Stimulated activated memory B cell treated with anti-CD40 and anti-IgM and Interleukin-4, amounts not matched to agents 10 μg/mL and 1 μg/mL and 100 μg/mL, for 72 hours (primary cell): ENCODE data around the gene SPECC1.

Source experiments
- ATAC-seq: fragments of 150-1000 bp; cut with Tn5 transposase; 2 replicates; pipeline ENCODE4 v1.10.0; 2021
- H3K27ac Mint-ChIP-seq: one replicate; pipeline ENCODE4 v1.8.0; 2022; ENCODE audit warnings: mild to moderate bottlenecking, mixed read lengths
- H3K27me3 Mint-ChIP-seq: one replicate; pipeline ENCODE4 v1.8.0; 2022; ENCODE audit warnings: mixed read lengths
- H3K36me3 Mint-ChIP-seq: one replicate; pipeline ENCODE4 v1.8.0; 2022; ENCODE audit warnings: mixed read lengths
- H3K4me1 Mint-ChIP-seq: one replicate; pipeline ENCODE4 v1.8.0; 2022; ENCODE audit warnings: mixed read lengths
- H3K4me3 Mint-ChIP-seq: one replicate; pipeline ENCODE4 v1.8.0; 2022; ENCODE audit warnings: mild to moderate bottlenecking, moderate library complexity, mixed read lengths
- H3K9me3 Mint-ChIP-seq: one replicate; pipeline ENCODE4 v1.8.0; 2022; ENCODE audit warnings: mixed read lengths

Gene SPECC1

DNA sequence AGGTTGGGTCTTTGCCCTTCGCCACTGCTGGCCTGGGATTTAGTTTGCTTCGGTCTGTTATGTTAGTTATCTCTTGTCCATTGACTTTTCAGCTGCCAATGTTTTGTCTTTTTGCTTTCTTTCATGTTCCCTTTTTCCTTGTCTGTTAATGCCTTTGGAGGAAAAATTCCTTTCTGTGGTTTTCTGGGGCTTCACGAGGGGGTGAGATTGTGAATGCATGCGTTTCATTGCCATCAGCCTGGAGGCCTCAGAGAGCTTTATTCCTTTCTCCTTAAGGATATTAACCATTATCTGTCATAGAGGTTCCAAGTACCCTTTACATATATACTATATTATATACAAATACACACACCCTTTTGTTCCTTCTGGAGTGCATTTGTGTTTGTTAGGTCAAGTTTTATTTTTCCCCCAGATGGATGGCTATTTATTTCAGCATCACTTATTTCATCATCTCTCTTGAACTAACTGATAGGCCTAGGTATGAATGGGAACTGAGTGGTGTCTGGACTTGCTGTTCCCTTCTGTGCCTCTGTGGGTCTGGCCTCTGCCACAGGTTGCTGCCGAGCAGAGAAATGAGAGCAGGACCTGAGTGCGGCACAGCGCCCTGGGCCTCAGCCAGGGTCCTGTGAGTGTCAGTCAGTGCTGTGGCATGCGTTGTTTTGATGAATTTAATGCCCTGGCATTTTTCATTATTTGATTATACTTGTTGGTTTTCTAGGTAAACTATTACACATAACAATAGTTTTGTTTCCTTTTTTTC, 264.8 kb downstream of the SPECC1 start:
- Mint-ChIP-seq H3K36me3 (peaks cover 6% of the 10 kb centered on the region), H3K27ac (no peak overlapping the region), H3K4me3 (no peak overlapping the region), H3K27me3 (no peaks in the 10 kb centered on the region), H3K4me1 (peaks cover 17% of the 10 kb centered on the region), H3K9me3 (no peaks in the 10 kb centered on the region)
- ATAC-seq = no peak

DNA sequence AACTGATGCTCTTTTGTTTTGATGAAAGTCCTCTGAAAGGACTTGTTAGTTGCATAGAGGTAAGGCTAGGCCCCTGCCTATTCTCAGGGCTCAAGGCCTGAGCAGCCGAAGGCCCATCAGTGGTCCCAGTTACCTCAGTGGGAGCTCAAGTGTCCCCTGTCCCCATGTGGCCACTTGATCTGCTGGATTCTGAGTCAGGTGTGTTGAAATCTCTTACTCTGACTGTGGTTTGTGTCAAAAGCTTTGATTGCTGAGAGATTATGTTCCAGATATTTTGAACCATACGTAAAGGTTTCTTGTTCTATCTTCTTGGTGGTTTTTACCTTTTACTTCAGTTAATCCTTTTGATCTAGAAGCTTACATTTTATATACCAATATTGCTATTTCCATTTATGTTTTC, 266.5 kb downstream of the SPECC1 start:
- no peaks in the 10 kb centered on the region for H3K9me3 Mint-ChIP-seq
- H3K36me3 Mint-ChIP-seq = peaks cover 6% of the 10 kb centered on the region
- H3K27ac Mint-ChIP-seq = no peak overlapping the region
- peaks cover 17% of the 10 kb centered on the region for H3K4me1 Mint-ChIP-seq
- no peak overlapping the region for H3K4me3 Mint-ChIP-seq
- no peaks in the 10 kb centered on the region for H3K27me3 Mint-ChIP-seq
- ATAC-seq = no peak

DNA sequence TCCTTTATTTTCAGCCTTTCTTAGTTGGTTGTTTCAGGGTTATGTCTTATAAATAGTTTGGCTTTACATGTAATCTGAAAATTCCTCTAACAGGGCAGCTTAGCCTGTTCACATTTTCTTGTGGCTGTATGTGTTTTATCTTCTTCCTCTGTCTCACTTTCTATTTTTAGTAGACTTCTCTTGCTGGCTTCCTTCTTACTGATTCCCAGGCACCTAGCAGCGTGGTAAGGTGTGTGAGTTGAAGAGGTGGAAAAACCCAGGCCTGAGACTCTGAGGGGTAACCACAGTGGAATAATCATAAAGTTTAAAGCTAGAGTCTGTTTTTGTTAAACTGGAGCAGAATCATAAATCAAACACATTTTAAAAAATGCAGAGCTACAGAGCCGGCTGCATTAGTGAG, 267.3 kb downstream of the SPECC1 start:
- H3K4me1 Mint-ChIP-seq = peaks cover 11% of the 10 kb centered on the region
- H3K27ac Mint-ChIP-seq = no peak overlapping the region
- H3K27me3 Mint-ChIP-seq = no peaks in the 10 kb centered on the region
- H3K9me3 Mint-ChIP-seq = no peaks in the 10 kb centered on the region
- no peak overlapping the region for H3K4me3 Mint-ChIP-seq
- no peak for ATAC-seq
- peaks cover 6% of the 10 kb centered on the region for H3K36me3 Mint-ChIP-seq

- no peak overlapping the region for H3K4me3 Mint-ChIP-seq
- H3K27ac Mint-ChIP-seq = no peak overlapping the region
- peaks cover 6% of the 10 kb centered on the region for H3K4me1 Mint-ChIP-seq
- no peaks in the 10 kb centered on the region for H3K27me3 Mint-ChIP-seq
- H3K9me3 Mint-ChIP-seq = no peaks in the 10 kb centered on the region
- ATAC-seq = no peak
- H3K36me3 Mint-ChIP-seq = peaks cover 2% of the 10 kb centered on the region
Measured at GRCh38 chr17:20278805-20279204, 269.6 kb downstream of the SPECC1 start.

DNA sequence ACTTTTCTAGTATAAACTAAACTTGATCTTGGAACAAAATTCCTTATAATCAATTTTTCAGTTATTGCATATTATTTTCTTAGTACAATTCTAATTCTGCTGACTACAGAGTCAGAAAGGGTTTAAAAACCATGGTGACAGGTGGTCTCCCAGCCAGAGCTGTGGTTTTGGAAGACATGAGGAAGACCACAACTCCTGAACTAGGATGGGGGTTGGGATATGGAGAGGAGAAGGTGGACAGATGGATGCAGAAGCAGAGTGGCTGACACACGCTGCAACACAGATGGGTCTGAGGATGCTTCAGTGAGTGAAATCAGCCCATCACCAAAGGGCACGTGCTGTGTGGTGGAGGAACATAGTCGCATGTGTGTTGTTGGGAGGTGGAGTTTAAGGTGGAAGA, 270.5 kb downstream of the SPECC1 start:
- no peak overlapping the region for H3K27ac Mint-ChIP-seq
- no peaks in the 10 kb centered on the region for H3K27me3 Mint-ChIP-seq
- no peak overlapping the region for H3K4me3 Mint-ChIP-seq
- H3K9me3 Mint-ChIP-seq = no peaks in the 10 kb centered on the region
- no peak for ATAC-seq
- H3K36me3 Mint-ChIP-seq = no peaks in the 10 kb centered on the region
- H3K4me1 Mint-ChIP-seq = peaks cover 6% of the 10 kb centered on the region

DNA sequence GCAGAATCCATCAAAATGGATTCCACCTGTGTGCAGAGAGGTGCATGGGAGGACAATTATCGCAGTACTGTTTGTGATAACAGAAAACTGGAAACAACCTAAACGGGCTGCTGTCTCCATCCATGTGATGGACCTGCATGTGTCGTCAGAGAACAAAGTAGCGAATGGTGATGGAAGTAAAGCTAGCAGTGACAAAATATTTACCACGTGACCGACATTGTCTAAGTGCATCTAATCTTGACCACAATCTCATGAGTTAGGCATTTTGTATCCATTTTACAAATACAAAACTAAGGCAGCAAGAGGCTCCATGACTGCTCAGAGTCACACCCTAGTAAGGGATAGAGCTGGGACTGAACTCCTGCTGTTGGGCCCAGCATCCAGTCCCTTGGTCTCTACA, 270.9 kb downstream of the SPECC1 start:
- no peak for ATAC-seq
- peaks cover 6% of the 10 kb centered on the region for H3K4me1 Mint-ChIP-seq
- no peaks in the 10 kb centered on the region for H3K9me3 Mint-ChIP-seq
- H3K27ac Mint-ChIP-seq = no peak overlapping the region
- no peak overlapping the region for H3K4me3 Mint-ChIP-seq
- H3K36me3 Mint-ChIP-seq = no peaks in the 10 kb centered on the region
- H3K27me3 Mint-ChIP-seq = no peaks in the 10 kb centered on the region

DNA sequence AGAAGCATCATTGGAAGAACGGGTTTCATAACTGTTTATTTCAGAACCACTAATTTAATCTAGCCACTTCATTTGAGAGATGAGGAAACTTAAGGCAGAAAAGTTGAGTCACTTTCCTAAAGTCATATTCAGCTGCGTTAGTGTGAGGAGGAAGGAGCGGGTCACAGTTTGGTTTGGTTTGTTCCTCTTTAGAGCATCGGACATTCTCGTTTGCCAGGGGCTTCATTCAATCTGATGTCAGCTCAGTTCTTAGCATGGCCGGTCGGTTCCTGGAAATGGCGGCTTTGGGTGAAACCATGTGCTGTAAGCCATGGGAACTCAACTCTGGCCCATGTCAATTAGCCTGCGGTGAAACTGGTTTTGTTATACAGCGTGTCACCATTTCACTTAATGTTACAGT, 271.7 kb downstream of the SPECC1 start:
- Mint-ChIP-seq H3K4me1 (peaks cover 6% of the 10 kb centered on the region), H3K27ac (no peak overlapping the region), H3K36me3 (no peaks in the 10 kb centered on the region), H3K4me3 (no peak overlapping the region), H3K9me3 (no peaks in the 10 kb centered on the region), H3K27me3 (no peaks in the 10 kb centered on the region)
- no peak for ATAC-seq

- ATAC-seq = no peak
- Mint-ChIP-seq H3K4me3 (no peak overlapping the region), H3K9me3 (no peaks in the 10 kb centered on the region), H3K4me1 (no peaks in the 10 kb centered on the region), H3K27me3 (no peaks in the 10 kb centered on the region), H3K27ac (no peak overlapping the region), H3K36me3 (no peaks in the 10 kb centered on the region)
Measured at GRCh38 chr17:20281860-20282259, 272.7 kb downstream of the SPECC1 start.

DNA sequence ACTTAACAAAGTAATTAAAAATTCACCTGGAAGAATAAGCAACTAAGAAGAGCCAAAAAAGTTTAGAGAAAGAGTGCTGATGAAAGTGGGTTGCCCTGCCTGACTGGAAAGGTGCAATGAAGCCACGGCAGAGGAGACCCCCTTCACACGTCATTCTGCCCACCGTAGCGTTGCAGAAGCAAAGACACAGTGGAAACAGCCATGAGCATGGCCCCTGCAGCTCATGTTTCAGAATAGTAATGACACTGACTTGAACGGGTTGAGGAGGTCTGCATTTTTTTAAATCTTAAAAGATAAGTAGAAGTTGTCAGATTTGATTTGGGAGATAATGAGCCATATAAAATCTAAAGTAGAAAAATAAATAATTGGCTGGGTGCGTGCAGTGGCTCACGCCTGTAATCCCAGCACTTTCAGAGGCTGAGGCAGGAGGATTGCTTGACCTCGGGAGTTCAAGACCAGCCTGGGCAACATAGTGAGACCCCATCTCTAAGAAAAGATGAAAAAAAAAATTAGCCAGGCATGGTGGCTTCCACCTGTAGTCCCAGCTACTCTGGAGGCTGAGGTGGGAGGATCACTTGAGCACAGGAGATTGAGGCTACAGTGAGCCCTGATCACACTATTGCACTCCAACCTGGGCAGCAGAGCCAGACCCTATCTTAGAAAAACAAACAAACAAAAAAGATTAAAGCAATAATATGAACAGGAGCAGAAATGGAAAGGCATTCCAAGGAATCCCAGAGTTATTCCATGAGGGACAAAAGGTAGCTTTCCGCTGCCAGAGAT, 273.6 kb downstream of the SPECC1 start:
- Mint-ChIP-seq H3K4me3 (no peak overlapping the region), H3K36me3 (no peaks in the 10 kb centered on the region), H3K9me3 (no peaks in the 10 kb centered on the region), H3K4me1 (no peaks in the 10 kb centered on the region), H3K27me3 (no peaks in the 10 kb centered on the region), H3K27ac (no peak overlapping the region)
- no peak for ATAC-seq

- Mint-ChIP-seq H3K9me3 (no peaks in the 10 kb centered on the region), H3K27ac (no peak overlapping the region), H3K4me3 (no peak overlapping the region), H3K4me1 (no peaks in the 10 kb centered on the region), H3K36me3 (no peaks in the 10 kb centered on the region), H3K27me3 (no peaks in the 10 kb centered on the region)
- no peak for ATAC-seq
Measured at GRCh38 chr17:20284022-20284421, 274.9 kb downstream of the SPECC1 start.

DNA sequence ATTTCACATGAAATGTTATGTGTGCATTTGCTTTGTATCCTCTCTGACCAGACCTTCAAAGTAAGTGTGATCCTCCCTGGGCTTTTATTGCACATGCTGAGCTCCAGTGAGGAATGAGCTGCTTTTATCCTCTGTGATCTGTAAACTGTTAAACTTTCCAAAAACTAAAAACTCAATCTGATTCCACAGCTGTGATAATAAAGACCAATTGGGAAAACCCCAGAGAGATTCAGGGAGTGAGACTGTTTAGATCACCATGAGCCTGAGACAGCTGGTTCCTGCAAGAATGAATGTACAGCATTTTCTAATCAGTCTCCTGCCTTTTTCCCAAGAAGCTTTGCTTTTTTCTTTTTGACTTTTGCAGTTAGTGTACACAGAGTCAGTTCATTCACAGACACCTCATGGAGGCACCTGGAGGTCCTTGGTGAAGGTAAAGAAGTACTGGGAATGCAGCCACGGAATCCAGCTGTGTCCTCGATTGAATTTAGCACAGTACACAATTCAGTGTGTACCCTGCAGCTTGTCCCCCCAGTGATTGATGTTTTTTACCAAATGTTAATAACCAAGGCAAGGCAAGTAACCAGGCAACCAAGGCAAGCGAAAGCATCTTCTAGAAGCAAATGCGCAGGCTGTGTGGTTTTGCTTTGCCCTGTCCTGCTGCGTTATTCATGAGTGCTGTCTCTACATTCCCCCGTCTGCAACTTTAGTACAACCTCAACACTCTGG, 275.6 kb downstream of the SPECC1 start:
- no peaks in the 10 kb centered on the region for H3K4me1 Mint-ChIP-seq
- H3K27ac Mint-ChIP-seq = no peak overlapping the region
- H3K9me3 Mint-ChIP-seq = no peaks in the 10 kb centered on the region
- H3K4me3 Mint-ChIP-seq = no peak overlapping the region
- no peaks in the 10 kb centered on the region for H3K36me3 Mint-ChIP-seq
- ATAC-seq = no peak
- no peaks in the 10 kb centered on the region for H3K27me3 Mint-ChIP-seq

DNA sequence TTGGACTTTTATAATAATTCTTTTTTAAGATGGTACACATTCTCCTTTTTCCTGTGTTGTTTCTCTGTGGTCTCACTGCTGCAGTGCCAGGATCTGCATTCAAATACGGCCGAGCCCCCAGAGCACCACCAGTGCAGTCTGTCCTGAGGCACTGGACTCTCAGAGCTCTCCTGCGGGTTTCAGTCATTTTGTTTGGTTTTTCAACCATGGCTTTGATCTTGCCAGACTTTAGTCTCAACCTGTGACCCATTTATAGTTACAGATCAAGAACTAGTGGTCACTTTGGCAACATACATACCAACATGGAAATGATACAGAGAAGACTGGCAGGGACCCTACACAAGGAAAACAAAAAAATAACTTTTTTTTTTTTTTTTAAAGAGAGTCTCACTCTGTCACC, 280.8 kb downstream of the SPECC1 start:
- Mint-ChIP-seq H3K27ac (no peak overlapping the region), H3K36me3 (no peaks in the 10 kb centered on the region), H3K27me3 (no peaks in the 10 kb centered on the region), H3K4me3 (no peak overlapping the region), H3K9me3 (no peaks in the 10 kb centered on the region), H3K4me1 (no peaks in the 10 kb centered on the region)
- ATAC-seq = no peak

GRCh38 chr17:20291853-20292252, 282.7 kb downstream of the SPECC1 start:
- no peaks in the 10 kb centered on the region for H3K4me1 Mint-ChIP-seq
- H3K9me3 Mint-ChIP-seq = no peaks in the 10 kb centered on the region
- ATAC-seq = no peak
- no peaks in the 10 kb centered on the region for H3K27me3 Mint-ChIP-seq
- no peak overlapping the region for H3K4me3 Mint-ChIP-seq
- no peak overlapping the region for H3K27ac Mint-ChIP-seq
- H3K36me3 Mint-ChIP-seq = no peaks in the 10 kb centered on the region

DNA sequence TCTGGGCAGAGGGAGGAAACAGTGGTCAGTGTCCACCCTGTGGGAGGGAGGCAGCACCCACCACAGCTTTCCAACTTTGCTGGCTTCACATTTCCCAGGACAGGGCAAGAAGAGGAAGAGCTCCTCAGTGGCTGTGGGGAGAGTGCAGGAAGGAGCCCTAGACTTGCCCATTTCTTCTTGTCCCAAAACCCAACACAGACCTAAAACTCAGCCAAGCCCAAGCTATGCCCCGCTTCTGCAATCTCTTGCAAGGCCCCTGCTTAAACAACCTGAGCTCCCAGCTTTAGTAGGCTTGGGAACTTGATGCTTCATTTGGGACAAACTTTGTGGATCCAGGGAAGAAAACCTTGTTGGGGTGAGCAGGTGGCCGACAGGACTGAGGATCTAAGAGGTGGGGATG, 284.3 kb downstream of the SPECC1 start:
- no peaks in the 10 kb centered on the region for H3K4me1 Mint-ChIP-seq
- no peaks in the 10 kb centered on the region for H3K27me3 Mint-ChIP-seq
- no peak for ATAC-seq
- H3K4me3 Mint-ChIP-seq = no peak overlapping the region
- H3K36me3 Mint-ChIP-seq = peaks cover 6% of the 10 kb centered on the region
- H3K9me3 Mint-ChIP-seq = no peaks in the 10 kb centered on the region
- no peak overlapping the region for H3K27ac Mint-ChIP-seq

DNA sequence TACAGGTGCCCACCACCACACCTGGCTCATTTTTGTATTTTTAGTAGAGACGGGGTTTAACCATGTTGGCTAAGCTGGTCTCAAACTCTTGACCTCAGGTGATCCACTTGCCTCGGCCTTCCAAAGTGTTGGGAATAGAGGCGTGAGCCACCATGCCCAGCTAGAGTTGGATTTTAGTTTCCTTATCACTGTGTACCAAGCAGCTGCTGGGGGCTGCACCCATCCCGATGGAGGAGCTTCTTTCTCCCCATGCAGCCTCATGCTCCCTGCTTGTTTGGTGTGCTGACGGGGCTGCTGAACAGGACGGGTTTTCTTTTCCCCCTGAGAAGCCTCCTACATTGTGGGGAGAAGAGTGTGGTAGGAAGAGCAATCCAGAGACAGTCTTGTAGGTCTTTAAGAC, 285.0 kb downstream of the SPECC1 start:
- Mint-ChIP-seq H3K27ac (no peak overlapping the region), H3K36me3 (peaks cover 10% of the 10 kb centered on the region), H3K9me3 (no peaks in the 10 kb centered on the region), H3K4me3 (no peak overlapping the region), H3K4me1 (no peaks in the 10 kb centered on the region), H3K27me3 (no peaks in the 10 kb centered on the region)
- no peak for ATAC-seq

DNA sequence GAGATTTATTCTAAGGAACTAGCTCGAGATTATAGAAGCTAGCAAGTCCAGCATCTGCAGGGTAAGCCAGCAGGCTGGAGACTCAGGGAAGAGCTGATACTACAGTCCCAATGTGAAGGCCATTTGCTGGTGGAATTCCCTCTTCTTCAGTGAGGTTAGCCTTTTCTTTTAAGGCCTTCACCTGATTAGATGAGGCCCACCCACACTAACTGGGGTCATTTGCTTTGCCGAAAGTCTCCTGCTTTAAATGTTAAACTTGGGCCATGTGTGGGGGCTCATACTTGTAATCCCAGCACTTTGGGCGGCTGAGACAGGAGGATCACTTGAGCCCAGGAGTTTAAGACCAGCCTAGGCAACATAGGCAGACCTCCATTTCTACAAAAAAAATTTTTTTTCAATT, 289.9 kb downstream of the SPECC1 start:
- ATAC-seq = no peak
- no peak overlapping the region for H3K4me3 Mint-ChIP-seq
- no peaks in the 10 kb centered on the region for H3K9me3 Mint-ChIP-seq
- no peaks in the 10 kb centered on the region for H3K27me3 Mint-ChIP-seq
- H3K36me3 Mint-ChIP-seq = peaks cover 18% of the 10 kb centered on the region
- no peaks in the 10 kb centered on the region for H3K4me1 Mint-ChIP-seq
- H3K27ac Mint-ChIP-seq = no peak overlapping the region
